HUDEP-2 (cell line): ENCODE measurements around the gene ERAL1.
"Not testable (repeated sequence)": the region's sequence is repeated elsewhere in the genome, so short reads cannot be mapped to it uniquely, and the experiment has no call there.

Source experiments
- DNase-seq, 76 experiments: peaks; one replicate each; lab custom pipeline; 2025; ENCODE audit not compliant: unreplicated experiment in 76 of 76; lab: John Stamatoyannopoulos, UW

The ERAL1 gene

DNA sequence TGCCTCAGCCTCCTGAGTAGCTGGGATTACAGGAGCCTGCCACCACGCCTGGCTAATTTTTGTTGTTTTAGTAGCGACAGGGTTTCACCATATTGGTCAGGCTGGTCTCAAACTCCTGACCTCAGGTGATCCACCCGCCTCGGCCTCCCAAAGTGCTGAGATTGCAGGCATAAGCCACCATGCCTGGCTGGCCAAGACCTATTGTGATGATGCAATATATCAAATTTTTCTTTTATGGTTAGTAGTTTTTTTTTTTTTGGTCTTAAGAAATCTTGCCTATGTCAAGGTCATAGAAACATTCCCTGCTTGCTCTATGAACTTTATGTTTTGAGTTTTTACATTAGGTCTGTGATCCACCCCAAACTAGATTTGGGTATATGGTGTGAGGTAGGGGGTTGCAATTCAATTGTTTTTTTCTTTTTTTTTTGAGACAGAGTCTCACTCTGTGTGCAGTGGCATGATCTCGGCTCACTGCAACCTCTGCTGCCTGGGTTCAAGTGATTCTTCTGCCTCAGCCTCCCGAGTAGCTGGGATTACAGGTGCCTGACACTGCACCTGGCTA is 22.4 kb downstream of the ERAL1 start:
- DNase-seq: not testable (repeated sequence)

GRCh38 chr17:28878158-28878910 is 23.5 kb downstream of the ERAL1 start:
- DNase-seq: no peak

- DNase-seq: peak in 56 of 76 experiments; percentile 4 to 68 (median 40)
Measured at GRCh38 chr17:28878981-28879380, 24.2 kb downstream of the ERAL1 start.

- peak in 12 of 76 experiments; percentile 12 to 50 (median 28) for DNase-seq
Measured at GRCh38 chr17:28879886-28880571, 25.2 kb downstream of the ERAL1 start.

DNA sequence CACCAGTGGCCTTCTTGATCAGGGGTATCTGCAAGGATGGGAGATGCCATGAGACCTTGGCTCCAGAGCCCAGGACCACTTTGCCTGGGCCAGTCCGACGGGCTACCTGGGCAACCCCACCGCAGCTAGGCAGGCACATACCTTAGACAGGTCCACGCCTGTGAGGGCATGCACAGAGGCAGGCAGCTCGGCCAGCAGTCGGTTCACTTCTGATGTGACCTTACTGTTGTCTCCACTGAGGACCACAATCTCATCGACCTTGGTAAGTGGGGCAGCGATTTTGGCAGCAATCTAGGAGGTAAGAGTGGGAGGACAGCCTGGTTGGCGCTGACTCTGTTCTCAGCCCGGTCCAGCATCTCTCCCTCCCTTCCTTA is 25.7 kb downstream of the ERAL1 start:
- no peak for DNase-seq

DNA sequence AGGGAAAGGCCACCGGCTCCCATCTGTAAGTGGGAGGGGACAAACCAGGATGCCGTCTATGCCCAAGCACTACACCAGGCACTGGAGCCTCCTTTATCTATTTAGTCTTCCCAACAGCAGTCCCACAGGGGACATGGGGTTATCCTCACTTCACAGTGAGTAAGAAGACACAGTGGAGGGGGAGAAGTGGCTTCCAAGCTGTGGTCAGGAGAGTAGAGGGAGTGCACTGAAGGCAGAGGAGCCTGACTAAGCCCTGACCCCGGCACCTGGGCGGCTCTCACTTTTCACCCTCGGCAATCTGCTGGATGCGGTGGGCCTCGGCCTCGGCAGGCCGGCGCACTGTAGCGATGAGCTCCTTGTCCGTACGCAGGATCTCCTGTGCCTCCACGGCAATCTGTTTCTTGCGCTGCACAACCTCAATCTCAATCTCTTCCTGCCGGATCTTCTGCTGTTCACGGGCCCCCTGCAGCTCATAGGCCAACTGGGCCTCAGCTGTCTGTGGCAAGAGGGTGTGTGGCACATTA is 26.8 kb downstream of the ERAL1 start:
- no peak for DNase-seq

DNA sequence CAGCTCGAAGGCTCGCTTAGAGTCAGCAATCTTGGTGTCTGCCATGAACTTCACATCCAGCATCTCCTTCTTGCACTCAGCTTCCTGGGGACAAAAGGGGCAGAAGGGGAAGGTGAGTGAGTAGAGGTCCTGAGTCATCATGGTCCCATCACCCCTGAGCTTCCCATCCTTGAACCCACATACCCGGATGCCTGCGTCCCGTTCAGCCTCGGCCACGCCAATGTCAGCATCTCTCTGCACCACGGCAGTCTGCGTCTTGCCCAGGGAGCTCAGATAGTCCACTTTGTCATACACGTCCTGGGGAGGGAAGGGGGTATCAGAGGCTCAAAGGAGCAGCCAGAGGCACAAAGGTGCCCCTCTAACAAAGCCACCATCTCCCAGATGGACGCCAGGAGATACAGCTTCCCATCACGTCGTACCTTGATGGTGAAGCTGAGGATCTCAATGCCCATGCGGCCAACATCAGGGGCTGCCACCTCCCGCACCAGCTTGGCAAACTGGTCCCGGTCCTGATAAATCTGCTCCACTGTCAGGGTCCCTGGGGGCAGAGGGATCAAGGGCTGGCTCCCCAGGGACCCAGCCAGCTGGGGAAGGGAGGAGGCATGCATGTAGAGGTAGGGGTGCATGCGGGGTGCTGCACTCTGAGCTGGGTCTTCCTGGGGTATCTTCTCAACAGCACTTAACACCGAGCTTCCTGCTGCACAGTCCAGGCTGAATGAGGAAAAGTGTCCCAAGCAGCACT is 27.5 kb downstream of the ERAL1 start:
- DNase-seq: no peak

DNA sequence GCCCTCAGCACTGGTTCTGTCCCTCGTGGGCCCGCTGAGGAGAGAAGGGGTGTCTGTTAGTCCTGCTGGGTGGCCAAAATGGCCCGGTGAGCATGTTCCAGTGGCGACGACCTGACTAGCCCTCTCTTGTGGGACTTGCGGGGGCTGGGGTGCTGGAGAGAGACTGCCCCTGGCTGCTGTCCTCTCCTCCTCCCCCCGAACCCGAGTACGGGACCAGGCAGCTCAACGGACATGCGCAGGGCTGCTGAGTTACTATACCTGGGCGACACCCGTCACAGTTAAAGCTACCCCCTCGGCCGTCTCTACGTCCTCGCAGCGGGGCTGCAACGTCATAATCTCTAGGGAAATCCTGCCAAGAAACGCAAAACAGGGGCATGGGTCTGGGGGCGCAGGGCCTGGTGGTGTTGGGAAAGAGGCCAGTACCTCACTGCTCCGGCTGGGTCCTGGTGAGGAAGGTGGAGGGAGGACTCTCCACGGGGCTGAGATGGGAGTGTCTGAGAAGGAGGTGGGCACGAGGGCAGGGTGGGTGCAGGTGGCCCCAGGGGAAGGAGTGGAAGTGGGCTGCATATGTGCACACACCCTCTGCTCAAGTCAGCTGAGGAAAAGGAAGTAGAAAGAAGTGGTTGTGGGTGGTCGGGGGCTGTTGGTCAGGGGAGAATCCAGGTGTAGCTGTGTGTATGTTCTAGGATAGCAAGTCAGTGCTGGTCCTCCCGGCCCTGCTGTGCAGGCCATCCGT is 29.3 kb downstream of the ERAL1 start:
- no peak for DNase-seq

DNA sequence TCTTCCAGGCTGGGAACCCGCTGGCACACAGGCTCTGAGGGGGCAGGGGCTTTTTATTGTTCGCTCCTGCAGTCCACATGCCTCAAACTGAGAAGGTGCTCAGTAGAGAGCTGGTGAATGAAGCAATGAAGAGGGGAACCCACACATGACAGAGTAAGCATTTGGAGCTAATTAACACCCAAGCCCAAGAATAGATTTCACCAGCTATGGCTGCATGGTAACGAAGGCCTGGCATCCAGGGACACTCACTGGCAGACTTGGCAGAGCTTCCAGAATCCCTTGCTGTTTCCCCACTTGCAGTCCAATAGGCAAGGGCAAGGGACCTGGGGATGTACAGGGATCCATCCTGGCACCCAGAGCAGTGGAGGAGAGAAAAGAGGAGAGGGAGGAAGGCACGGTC is 30.5 kb downstream of the ERAL1 start:
- DNase-seq: no peak

GRCh38 chr17:28885951-28886350 is 31.1 kb downstream of the ERAL1 start:
- DNase-seq: no peak

DNA sequence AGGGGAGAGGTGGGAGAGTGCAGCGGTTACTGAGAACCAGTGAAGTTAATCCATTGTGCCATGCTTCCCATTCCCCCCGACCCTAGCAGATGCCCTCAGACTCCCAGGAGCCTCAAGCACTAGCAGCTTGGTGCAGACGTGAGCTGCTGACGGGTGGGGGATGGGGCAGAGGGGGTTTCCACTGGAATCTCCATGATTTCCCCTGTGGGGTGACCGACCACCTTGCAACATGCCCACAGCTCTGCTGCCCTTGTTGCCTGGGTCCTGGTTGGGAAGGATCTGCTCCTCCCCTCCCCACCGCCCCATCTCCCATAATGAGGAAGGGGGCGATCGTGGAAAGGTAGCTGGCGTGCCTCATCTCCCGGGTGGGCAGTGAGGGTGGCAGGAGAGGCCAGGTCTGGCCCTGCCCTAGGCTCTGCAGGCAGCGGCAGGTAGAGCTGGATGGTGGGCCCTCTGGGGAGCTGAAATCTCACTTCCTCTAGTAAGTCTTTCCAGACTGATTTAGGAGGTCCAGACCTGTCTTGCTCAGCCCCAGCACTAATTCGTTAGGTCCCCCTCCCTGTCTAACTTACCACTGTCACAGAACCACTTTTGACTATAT is 33.2 kb downstream of the ERAL1 start:
- no peak for DNase-seq

GRCh38 chr17:28888832-28889231 is 34.0 kb downstream of the ERAL1 start:
- DNase-seq: no peak

DNA sequence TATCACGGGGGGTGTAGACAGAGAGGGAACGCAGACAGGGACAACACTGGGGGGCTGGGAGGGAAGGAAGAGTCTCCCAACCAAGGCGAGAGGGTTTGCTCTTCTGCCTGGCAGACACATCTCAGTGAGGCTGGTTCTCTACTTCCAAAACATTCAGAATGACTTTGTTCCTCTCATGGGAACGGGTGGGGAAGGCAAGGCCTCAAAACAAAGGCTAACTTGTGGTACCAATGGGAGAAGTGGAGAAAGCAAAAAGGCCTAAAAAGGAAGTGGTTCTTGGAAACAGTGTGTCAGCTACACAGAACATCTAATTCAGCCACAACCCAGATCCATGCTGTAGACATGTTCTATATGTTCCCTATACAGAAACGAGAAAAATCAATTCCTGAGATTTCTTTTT is 35.2 kb downstream of the ERAL1 start:
- DNase-seq: no peak

- no peak for DNase-seq
Measured at GRCh38 chr17:28891201-28891600, 36.4 kb downstream of the ERAL1 start.

- DNase-seq: no peak
Measured at GRCh38 chr17:28892024-28892423, 37.2 kb downstream of the ERAL1 start.

DNA sequence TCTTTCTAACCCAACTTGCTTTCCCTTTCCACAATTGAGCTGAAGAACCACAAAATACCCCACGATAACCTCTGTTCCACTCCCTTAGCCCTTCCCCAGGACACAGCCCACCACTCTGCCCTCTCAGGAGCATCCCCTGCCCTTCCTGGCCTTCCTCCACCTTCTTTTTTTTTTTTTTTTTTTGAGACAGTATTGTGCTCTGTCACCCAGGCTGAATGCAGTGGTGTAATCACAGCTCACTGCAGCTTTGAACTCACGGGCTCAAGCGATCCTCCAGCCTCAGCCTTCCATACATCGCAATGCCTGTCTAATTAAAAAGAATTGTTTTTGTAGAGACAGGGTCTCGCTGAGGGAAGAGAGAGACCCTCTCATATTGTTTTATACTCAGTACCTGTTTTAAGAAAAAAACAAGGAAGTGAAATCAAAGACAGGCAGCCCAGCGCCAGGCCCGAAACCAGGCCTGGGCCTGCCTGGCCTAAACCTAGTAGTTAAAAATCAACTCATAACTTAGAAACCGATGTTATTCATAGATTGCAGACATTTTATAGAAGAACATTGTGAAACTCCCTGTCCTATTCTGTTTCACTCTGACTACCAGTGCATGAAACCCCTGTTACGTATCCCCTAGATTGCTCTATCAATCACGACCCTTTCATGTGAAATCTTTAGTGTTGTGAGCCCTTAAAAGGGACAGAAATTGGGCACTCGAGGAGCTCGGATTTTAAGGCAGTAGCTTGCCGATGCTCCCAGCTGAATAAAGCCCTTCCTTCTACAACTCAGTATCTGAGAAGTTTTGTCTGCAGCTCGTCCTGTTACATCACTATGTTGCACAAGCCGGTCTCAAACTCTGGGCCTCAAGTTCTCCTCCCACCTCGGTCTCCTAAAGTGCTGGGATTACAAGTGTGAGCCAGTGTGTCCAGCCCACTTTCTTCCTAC is 38.7 kb downstream of the ERAL1 start:
- not testable (repeated sequence) for DNase-seq

GRCh38 chr17:28895794-28896447 is 41.1 kb downstream of the ERAL1 start:
- no peak for DNase-seq

GRCh38 chr17:28896491-28896883 is 41.7 kb downstream of the ERAL1 start:
- no peak for DNase-seq
